Sigmoid colon (tissue), 7 donors: ENCODE results near the gene UBE2D4. TPM values are rescaled to one million over a fixed set of nuclear protein-coding genes. Genes with fewer than 3 reads are reported as not detected.

Experiments used
- DNase-seq: peaks from one replicate; pipeline ENCODE4 v3.0.0-alpha.2; 2019
- H3K27ac ChIP-seq, 4 donors: fragments of 200-600 bp; sonication (generic); one replicate each; pipeline ENCODE4 v1.5.1; 2016 to 2019; ENCODE audit warnings: mild to moderate bottlenecking in 1 of 4
- H3K27me3 ChIP-seq, 3 donors: fragments of 200-600 bp; sonication (generic); one replicate each; pipeline ENCODE4 v1.5.1; 2019; ENCODE audit warnings: mild to moderate bottlenecking in 1 of 3
- H3K36me3 ChIP-seq, 4 donors: fragments of 200-600 bp; sonication (generic); one replicate each; pipeline ENCODE4 v1.5.1; 2016 to 2019
- H3K4me1 ChIP-seq, 4 donors: fragments of 200-600 bp; sonication (generic); one replicate each; pipeline ENCODE4 v1.5.1; 2017 to 2019
- H3K4me3 ChIP-seq, 4 donors: fragments of 200-600 bp; sonication (generic); one replicate each; pipeline ENCODE4 v1.5.1; 2017 to 2019; ENCODE audit warnings: mild to moderate bottlenecking in 2 of 4, moderate library complexity in 1 of 4
- H3K9me3 ChIP-seq, 4 donors: fragments of 200-600 bp in 3 of 4; sonication (generic) in 3 of 4; one replicate each; pipeline versions ENCODE4 v1.5.1 to v1.6.1; 2013 to 2019
- CTCF ChIP-seq, 4 experiments: fragments of 450-650 bp in 3 of 4; fragments of 200-600 bp in 1 of 4; IDR thresholded peaks; one replicate each; pipeline ENCODE4 v1.5.1; 2016 to 2019; ENCODE audit warnings: antibody characterized with exemption in 4 of 4, mild to moderate bottlenecking in 3 of 4, moderate library complexity in 2 of 4
- EP300 ChIP-seq, 4 donors: sonication (generic); formaldehyde crosslinking; IDR thresholded peaks; one replicate each; pipeline ENCODE4 v1.6.1; 2017; ENCODE audit warnings: antibody characterized with exemption in 4 of 4
- POLR2A ChIP-seq, 2 donors: fragments of 450-650 bp; IDR thresholded peaks; one replicate each; pipeline ENCODE4 v1.6.1; 2016; ENCODE audit warnings: antibody characterized with exemption in 2 of 2, mild to moderate bottlenecking in 2 of 2, moderate library complexity in 2 of 2
- POLR2AphosphoS5 ChIP-seq, 4 donors: sonication (generic); formaldehyde crosslinking; IDR thresholded peaks; one replicate each; pipeline ENCODE4 v1.6.1; 2017; ENCODE audit warnings: antibody characterized with exemption in 4 of 4
- WGBS, 2 donors: extraction: QIAGEN DNeasy Blood & Tissue Kit; methylation state at CpG; one replicate each; pipeline ENCODE4 v1.1.7; 2013; 5-methylcytosine and 5-hydroxymethylcytosine counted together
- intact Hi-C: fragments of 100-400 bp; cut with DNase I; formaldehyde crosslinking; loops from one replicate; pipeline ENCODE4 v1.15.1; 2023
- polyA plus RNA-seq, 3 donors: library from polyadenylated mRNA; stranded (reverse); fragments of 200-250 nt; gene quantifications; one replicate each; pipeline ENCODE4 v1.2.3, GENCODE V29; 2013
- total RNA-seq, 4 donors: library from RNA; depleted of rRNA; stranded (reverse); fragments of >200 nt; gene quantifications; one replicate each; pipeline ENCODE4 v1.1.0, GENCODE V29; 2016
- donor health status: healthy with polysubstance abuse.
- donor health status: Bipolar disorder and iron deficiency.
- donor health status: healthy.

The UBE2D4 gene
- total and polyA plus RNA-seq, 7 donors = 7.5 to 37.1 (median 24.0) TPM

GRCh38 chr7:43952028-43952427, 25.8 kb downstream of the UBE2D4 start:
- no peak overlapping the region for H3K27ac ChIP-seq
- 93 to 94% methylated on average over 3 of the region's 3 CpGs for WGBS, 2 donors

GRCh38 chr7:43953071-43953470, 26.8 kb downstream of the UBE2D4 start:
- Histone ChIP-seq H3K27ac (no peak overlapping the region), H3K27me3 (no peaks in the 10 kb centered on the region), H3K36me3 (peaks cover 8 to 62% (median 24%) of the 10 kb centered on the region in 4 donors), H3K9me3 (no peaks in the 10 kb centered on the region), H3K4me3 (no peak overlapping the region), H3K4me1 (no peaks in the 10 kb centered on the region)
- peak; percentile 4 for DNase-seq
- 97% methylated on average over 5 of the region's 5 CpGs for WGBS, 2 donors
- TF ChIP-seq POLR2AphosphoS5 (IDR thresholded peaks at IDR 0.05) (no peak), CTCF (IDR thresholded peaks at IDR 0.05) (no peak), POLR2A (IDR thresholded peaks at IDR 0.05) (no peak), EP300 (IDR thresholded peaks at IDR 0.05) (no peak)
- intact Hi-C loops = no loop called here

More at GRCh38 chr7:43952028-43952427, 25.8 kb downstream of the UBE2D4 start:
- TF ChIP-seq POLR2A (IDR thresholded peaks at IDR 0.05) (no peak), POLR2AphosphoS5 (IDR thresholded peaks at IDR 0.05) (no peak), CTCF (IDR thresholded peaks at IDR 0.05) (no peak), EP300 (IDR thresholded peaks at IDR 0.05) (no peak)
- H3K27me3 ChIP-seq = no peaks in the 10 kb centered on the region
- intact Hi-C loops = no loop called here
- no peak overlapping the region for H3K4me3 ChIP-seq
- H3K36me3 ChIP-seq = peaks cover 8 to 68% (median 24%) of the 10 kb centered on the region in 4 donors
- DNase-seq = peak; percentile 5
- H3K9me3 ChIP-seq = no peaks in the 10 kb centered on the region
- H3K4me1 ChIP-seq = no peaks in the 10 kb centered on the region

GRCh38 chr7:43954524-43955228, 28.4 kb downstream of the UBE2D4 start:
- DNase-seq = peak; percentile 1
- WGBS, 2 donors = 66 to 74% methylated on average over 3 of the region's 3 CpGs
- Histone ChIP-seq H3K4me3 (no peak overlapping the region), H3K36me3 (peaks cover 8 to 48% (median 21%) of the 10 kb centered on the region in 4 donors), H3K4me1 (no peaks in the 10 kb centered on the region), H3K9me3 (no peaks in the 10 kb centered on the region), H3K27ac (no peak overlapping the region), H3K27me3 (no peaks in the 10 kb centered on the region)
- TF ChIP-seq CTCF (IDR thresholded peaks at IDR 0.05) (no peak), POLR2AphosphoS5 (IDR thresholded peaks at IDR 0.05) (no peak), EP300 (IDR thresholded peaks at IDR 0.05) (no peak), POLR2A (IDR thresholded peaks at IDR 0.05) (no peak)
- intact Hi-C loops = no loop called here

- no peak overlapping the region for H3K4me3 ChIP-seq
- H3K27ac ChIP-seq = no peak overlapping the region
- H3K36me3 ChIP-seq = peaks cover 1 to 43% (median 12%) of the 10 kb centered on the region in 4 donors
- TF ChIP-seq CTCF (IDR thresholded peaks at IDR 0.05) = no peak
- TF ChIP-seq POLR2A (IDR thresholded peaks at IDR 0.05) = no peak
- TF ChIP-seq EP300 (IDR thresholded peaks at IDR 0.05) = no peak
- intact Hi-C loops = no loop called here
- no peak for DNase-seq
- 63 to 71% methylated on average over 3 of the region's 3 CpGs for WGBS, 2 donors
- no peaks in the 10 kb centered on the region for H3K4me1 ChIP-seq
- no peaks in the 10 kb centered on the region for H3K9me3 ChIP-seq
- H3K27me3 ChIP-seq = no peaks in the 10 kb centered on the region
Measured at GRCh38 chr7:43956027-43956426, 29.8 kb downstream of the UBE2D4 start.
